Measurements from ENCODE around the gene CYBRD1. TPM values are rescaled to one million over a fixed set of nuclear protein-coding genes. Genes with fewer than 3 reads are reported as not detected.

CYBRD1 gene, protein sequence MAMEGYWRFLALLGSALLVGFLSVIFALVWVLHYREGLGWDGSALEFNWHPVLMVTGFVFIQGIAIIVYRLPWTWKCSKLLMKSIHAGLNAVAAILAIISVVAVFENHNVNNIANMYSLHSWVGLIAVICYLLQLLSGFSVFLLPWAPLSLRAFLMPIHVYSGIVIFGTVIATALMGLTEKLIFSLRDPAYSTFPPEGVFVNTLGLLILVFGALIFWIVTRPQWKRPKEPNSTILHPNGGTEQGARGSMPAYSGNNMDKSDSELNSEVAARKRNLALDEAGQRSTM
- 1 to 10 TPM in 1 of 2 donors, under 1 TPM in 1; 0.44 to 1.3 TPM for total RNA-seq
- 0.58 to 0.75 reads per million in 2 donors for total RNA-seq

DNA sequence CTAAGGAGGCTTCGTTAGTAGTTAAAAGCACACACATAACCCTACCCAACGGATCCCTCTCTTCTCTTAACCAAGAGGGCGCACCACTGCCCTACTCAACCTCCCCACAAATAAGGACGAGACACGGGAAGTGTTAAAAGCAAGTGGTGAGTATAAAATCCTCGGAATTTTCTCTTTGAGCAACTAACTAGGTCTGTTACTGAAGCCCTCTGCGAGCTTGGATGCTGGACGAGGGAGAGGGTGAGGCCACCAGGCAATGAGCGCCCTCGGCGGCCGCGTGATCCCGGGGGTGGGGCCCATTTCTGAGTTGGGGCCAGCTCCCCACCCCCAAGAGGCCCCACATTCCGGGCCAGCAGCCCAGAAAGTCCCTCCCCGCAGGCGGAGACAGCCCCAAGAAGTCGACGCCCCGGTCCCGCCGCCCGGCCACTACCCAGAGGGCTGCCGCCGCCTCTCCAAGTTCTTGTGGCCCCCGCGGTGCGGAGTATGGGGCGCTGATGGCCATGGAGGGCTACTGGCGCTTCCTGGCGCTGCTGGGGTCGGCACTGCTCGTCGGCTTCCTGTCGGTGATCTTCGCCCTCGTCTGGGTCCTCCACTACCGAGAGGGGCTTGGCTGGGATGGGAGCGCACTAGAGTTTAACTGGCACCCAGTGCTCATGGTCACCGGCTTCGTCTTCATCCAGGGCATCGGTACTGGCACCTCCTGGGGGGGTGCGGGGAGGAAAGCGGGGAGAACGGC, at the start of gene CYBRD1:
Gene CYBRD1 (plus strand): TSS at position 423 of the 736 bp plus-strand sequence. CDS start 72 bp downstream, at position 495.
- Mint-ChIP-seq H3K27me3 (peaks cover 58% of the 10 kb centered on the region), H3K36me3 (ENCODE audit: low read depth) (peaks cover 2% of the 10 kb centered on the region), H3K27ac (no peak within 1 kb of the TSS), H3K4me3 (peak within 1 kb of the TSS; percentile 83), H3K4me1 (peaks cover 14% of the 10 kb centered on the region)
- no peaks in the 10 kb centered on the region for H3K9me3 ChIP-seq (ENCODE audit: control insufficient read depth, low read length, poor library complexity, severe bottlenecking)
- DNase-seq (peak in 1 of 3 donors; percentile 10), ATAC-seq (peak; percentile 23)

DNA sequence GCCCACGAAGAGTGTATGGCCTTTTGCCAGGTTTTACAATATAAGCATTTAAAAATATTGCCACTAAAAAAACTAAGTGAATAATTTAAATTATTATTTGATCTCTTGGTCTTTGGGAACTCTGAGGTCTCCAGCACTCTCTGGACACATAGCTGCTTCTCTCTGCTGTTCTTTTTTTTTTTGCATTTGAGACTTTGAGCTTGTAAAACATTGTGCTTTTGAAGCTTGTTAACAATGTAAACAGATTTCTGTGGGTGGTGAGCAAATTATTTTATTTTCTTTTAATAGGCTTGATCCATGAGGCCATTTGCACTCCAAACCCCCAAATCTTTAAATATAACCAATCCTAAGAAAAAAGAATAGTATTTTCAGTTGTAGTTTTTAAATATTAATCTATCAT, 46.3 kb upstream of the CYBRD1 start:
- no peak for DNase-seq
- Mint-ChIP-seq H3K27ac (no peak overlapping the region), H3K36me3 (ENCODE audit: low read depth) (peaks cover 16% of the 10 kb centered on the region), H3K4me3 (no peak overlapping the region), H3K4me1 (peaks cover 5% of the 10 kb centered on the region), H3K27me3 (no peaks in the 10 kb centered on the region)
- no peak for ATAC-seq
- no peaks in the 10 kb centered on the region for H3K9me3 ChIP-seq (ENCODE audit: control insufficient read depth, low read length, poor library complexity, severe bottlenecking)

DNA sequence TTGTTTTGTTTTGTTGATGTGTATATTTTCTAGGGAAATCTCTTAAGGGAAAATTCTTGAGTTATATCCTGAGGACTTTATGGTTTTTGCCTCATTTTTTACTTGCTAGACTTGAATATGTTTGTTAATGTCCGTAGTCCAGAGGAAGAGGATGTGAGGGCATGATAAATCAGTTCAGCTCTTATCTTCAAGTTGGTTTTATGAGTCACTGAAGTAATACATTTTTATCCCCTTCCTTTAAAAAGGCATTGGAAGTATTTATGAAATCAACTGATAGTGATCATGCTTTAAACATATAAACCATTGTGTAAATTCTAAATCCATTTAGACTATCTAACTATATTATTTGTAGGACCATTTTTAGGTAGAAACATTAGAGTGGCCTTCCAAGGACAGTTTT, 43.9 kb upstream of the CYBRD1 start:
- DNase-seq: no peak
- H3K27me3 Mint-ChIP-seq: no peaks in the 10 kb centered on the region
- H3K27ac Mint-ChIP-seq: no peak overlapping the region
- H3K4me1 Mint-ChIP-seq: peaks cover 12% of the 10 kb centered on the region
- peaks cover 20% of the 10 kb centered on the region for H3K36me3 Mint-ChIP-seq (ENCODE audit: low read depth)
- no peaks in the 10 kb centered on the region for H3K9me3 ChIP-seq (ENCODE audit: control insufficient read depth, low read length, poor library complexity, severe bottlenecking)
- ATAC-seq: no peak
- no peak overlapping the region for H3K4me3 Mint-ChIP-seq

DNA sequence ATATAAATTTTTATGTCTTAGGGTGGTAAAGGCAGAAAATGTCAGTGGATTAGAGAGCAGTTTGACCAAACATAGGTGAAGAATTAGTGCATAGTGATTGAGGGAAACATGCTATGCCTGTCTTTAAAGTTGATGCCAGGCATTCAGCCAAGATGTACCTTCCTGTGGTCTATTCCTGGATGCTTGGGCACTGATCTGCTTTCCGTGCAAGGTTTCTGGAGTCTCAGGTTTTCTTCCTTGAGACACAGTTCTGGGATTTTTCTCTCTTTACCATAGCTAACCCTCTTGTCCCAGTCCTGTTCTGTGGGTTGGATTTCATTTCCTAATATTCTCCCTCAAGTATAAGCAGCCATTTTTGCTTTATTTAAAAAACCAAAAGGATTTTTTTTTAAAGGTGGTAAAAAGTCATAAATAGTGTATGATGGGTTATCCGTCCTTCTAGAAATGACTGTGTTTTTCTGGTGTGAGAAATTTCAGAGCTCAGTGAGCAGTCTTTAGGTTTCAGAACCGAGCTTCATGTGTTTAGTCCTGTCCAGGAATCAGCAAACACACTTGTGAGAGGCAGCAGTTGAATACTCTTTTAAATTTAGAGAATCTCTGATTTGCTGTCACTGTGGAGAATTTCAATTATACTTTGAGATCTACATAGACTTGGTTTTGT, 43.0 kb upstream of the CYBRD1 start:
- peaks cover 19% of the 10 kb centered on the region for H3K36me3 Mint-ChIP-seq (ENCODE audit: low read depth)
- DNase-seq (no peak), ATAC-seq (no peak)
- no peaks in the 10 kb centered on the region for H3K9me3 ChIP-seq (ENCODE audit: control insufficient read depth, low read length, poor library complexity, severe bottlenecking)
- H3K4me1 Mint-ChIP-seq: peaks cover 16% of the 10 kb centered on the region
- H3K4me3 Mint-ChIP-seq: no peak overlapping the region
- no peak overlapping the region for H3K27ac Mint-ChIP-seq
- H3K27me3 Mint-ChIP-seq: no peaks in the 10 kb centered on the region

DNA sequence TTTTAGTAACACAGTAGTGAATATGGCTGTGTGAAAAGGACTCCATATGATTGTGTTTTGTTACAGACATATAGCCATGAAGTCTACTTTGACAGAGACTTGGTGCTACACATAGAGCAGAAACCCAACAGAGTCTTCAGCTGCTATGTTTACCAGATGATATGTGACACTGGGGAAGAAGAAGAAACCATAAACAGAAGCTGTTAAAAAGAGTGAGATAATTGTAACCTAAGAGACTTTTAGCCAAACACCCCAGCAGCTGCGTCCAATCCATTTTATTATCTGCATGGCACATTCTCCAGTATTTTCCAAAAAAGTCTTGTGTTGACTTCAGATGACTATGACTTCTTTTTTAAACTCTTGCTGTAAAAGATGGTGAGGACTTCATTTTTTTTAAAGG, 41.4 kb upstream of the CYBRD1 start:
- H3K9me3 ChIP-seq (ENCODE audit: control insufficient read depth, low read length, poor library complexity, severe bottlenecking): no peaks in the 10 kb centered on the region
- peaks cover 13% of the 10 kb centered on the region for H3K36me3 Mint-ChIP-seq (ENCODE audit: low read depth)

DNA sequence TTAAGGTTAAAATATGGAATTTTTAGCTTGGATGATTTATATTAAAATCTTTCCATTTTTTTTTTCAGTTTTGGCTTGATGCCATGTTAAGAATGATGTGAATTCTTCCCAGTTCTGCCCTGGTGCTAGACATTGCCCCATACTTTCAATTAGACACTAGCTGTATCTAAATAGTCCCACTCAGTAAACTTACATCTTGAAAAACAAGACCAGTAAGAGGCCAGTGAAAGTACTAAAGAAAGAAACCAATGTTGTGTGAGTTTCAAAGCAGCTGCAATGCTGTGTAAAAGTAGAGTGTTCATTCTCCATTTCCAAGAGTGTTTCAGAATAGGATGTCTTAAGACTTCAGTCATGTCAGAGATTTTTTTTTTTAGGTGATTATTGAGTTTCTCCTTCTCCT, 40.0 kb upstream of the CYBRD1 start:
- H3K36me3 Mint-ChIP-seq (ENCODE audit: low read depth): peaks cover 13% of the 10 kb centered on the region

More for the DNA sequence above, 41.4 kb upstream of the CYBRD1 start:
- Mint-ChIP-seq H3K4me1 (peaks cover 22% of the 10 kb centered on the region), H3K27me3 (no peaks in the 10 kb centered on the region), H3K4me3 (no peak overlapping the region), H3K27ac (no peak overlapping the region)
- DNase-seq (no peak), ATAC-seq (no peak)

DNA sequence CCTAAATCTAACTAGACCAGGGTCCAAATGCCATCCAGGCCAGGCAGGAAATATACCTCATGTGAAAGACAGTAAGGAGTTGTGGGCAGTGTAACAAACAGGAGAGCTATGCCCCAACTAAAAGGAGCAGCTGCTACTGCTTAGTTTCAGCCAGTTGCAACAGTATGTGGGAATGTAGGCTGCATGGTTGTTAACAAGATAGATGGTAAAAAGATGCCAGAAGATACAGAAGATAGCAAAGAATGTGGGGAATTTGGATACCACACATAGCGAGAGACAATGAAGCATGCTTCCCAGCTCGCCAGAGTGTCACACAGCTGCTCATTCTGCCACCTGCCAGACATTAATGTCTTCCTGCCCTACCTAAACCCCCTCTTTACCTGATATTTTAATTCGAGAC, 39.4 kb upstream of the CYBRD1 start:
- DNase-seq: no peak
- peaks cover 22% of the 10 kb centered on the region for H3K4me1 Mint-ChIP-seq
- H3K27ac Mint-ChIP-seq: no peak overlapping the region
- no peaks in the 10 kb centered on the region for H3K9me3 ChIP-seq (ENCODE audit: control insufficient read depth, low read length, poor library complexity, severe bottlenecking)
- no peak overlapping the region for H3K4me3 Mint-ChIP-seq
- no peaks in the 10 kb centered on the region for H3K27me3 Mint-ChIP-seq
- H3K36me3 Mint-ChIP-seq (ENCODE audit: low read depth): peaks cover 13% of the 10 kb centered on the region
- no peak for ATAC-seq

More for the DNA sequence above, 40.0 kb upstream of the CYBRD1 start:
- ATAC-seq (no peak), DNase-seq (no peak)
- no peaks in the 10 kb centered on the region for H3K27me3 Mint-ChIP-seq
- H3K4me1 Mint-ChIP-seq: peaks cover 22% of the 10 kb centered on the region
- no peaks in the 10 kb centered on the region for H3K9me3 ChIP-seq (ENCODE audit: control insufficient read depth, low read length, poor library complexity, severe bottlenecking)
- no peak overlapping the region for H3K27ac Mint-ChIP-seq
- H3K4me3 Mint-ChIP-seq: no peak overlapping the region

DNA sequence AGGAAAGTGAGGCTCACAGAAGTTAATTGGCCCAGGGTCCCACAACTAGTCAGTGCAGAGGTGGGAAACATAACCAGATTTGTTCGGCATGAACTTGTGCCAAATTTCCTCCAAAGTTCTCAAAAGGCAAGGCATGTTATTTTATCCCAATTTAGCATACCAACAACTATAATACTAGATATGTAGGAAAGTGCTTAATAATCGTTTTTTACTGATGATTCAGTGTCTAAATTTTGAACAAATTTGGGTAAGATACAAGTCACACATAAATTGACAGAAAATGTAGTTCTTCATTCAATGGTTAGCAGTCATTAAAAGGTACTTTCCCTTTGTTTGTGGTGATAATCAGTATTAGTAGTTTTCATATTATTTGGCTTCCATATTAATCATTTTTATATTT, 38.5 kb upstream of the CYBRD1 start:
- no peaks in the 10 kb centered on the region for H3K9me3 ChIP-seq (ENCODE audit: control insufficient read depth, low read length, poor library complexity, severe bottlenecking)
- Mint-ChIP-seq H3K27me3 (no peaks in the 10 kb centered on the region), H3K27ac (peak overlapping the region; percentile 62), H3K4me1 (peaks cover 22% of the 10 kb centered on the region), H3K4me3 (no peak overlapping the region), H3K36me3 (ENCODE audit: low read depth) (peaks cover 16% of the 10 kb centered on the region)
- ATAC-seq: no peak
- no peak for DNase-seq

DNA sequence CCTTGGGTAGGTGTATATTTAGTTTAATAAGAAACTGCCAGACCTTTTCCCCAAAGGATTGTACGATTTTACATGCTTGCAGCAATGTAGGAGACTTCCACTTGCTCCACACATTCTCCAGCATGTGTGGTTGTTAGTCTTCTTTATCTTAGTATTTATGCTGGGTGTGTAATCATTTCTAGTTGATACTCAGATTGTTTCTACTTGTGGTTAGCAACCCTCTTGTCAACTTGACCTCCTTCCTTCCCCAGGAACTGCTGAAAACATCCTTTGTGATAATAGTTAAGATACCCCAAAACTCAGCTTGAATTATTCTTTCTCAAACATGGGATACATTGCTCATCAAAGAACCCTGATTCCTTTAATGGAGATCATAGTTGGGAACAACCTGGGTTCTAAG, 37.2 kb upstream of the CYBRD1 start:
- H3K4me1 Mint-ChIP-seq: peaks cover 22% of the 10 kb centered on the region
- H3K36me3 Mint-ChIP-seq (ENCODE audit: low read depth): peaks cover 16% of the 10 kb centered on the region
- H3K9me3 ChIP-seq (ENCODE audit: control insufficient read depth, low read length, poor library complexity, severe bottlenecking): no peaks in the 10 kb centered on the region
- peak overlapping the region; percentile 32 for H3K4me3 Mint-ChIP-seq
- H3K27ac Mint-ChIP-seq: peak overlapping the region; percentile 62
- no peaks in the 10 kb centered on the region for H3K27me3 Mint-ChIP-seq
- DNase-seq (no peak), ATAC-seq (no peak)

DNA sequence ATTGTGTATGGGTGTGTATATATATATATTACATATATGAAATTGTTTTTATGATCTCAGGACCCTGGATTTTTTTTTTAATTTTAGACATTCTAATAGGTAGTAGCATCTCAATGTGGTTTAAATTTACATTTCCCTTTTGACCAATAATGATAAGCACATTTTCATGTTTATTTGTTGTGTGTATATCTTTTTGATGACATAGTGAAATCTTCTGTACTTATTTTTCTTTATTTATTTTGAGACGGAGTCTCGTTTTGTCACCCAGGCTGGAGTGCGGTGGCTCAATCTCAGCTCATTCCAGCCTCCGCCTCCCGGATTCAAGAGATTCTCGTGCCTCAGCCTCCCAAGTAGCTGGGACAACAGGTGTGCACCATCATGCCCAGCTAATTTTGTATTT, 35.1 kb upstream of the CYBRD1 start:
- DNase-seq: no peak
- H3K27me3 Mint-ChIP-seq: no peaks in the 10 kb centered on the region
- H3K4me3 Mint-ChIP-seq: no peak overlapping the region
- no peak overlapping the region for H3K27ac Mint-ChIP-seq
- ATAC-seq: no peak
- H3K9me3 ChIP-seq (ENCODE audit: control insufficient read depth, low read length, poor library complexity, severe bottlenecking): no peaks in the 10 kb centered on the region
- H3K4me1 Mint-ChIP-seq: peaks cover 20% of the 10 kb centered on the region
- peaks cover 10% of the 10 kb centered on the region for H3K36me3 Mint-ChIP-seq (ENCODE audit: low read depth)

DNA sequence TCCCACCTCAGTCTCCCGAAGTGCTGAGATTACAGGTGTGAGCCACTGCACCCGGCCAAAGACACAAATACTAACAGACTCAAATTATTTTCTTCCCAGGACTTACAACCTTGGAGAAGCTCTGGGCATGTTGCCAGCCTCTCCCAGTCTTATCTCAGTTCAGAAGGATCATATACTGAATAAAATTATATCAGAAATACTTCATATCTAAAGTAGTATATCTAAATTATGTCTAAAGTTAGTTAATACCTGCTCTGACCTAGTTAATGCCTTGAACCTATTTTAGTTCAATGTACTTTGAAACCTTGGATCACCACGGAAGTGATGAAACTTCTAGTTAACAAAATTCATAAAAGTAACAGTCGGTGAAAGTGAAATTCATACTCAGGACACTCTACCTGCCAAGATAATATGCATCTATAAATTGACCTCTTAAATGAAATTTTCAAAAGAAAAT, 34.4 kb upstream of the CYBRD1 start:
- Mint-ChIP-seq H3K4me1 (peaks cover 16% of the 10 kb centered on the region), H3K27me3 (no peaks in the 10 kb centered on the region), H3K4me3 (no peak overlapping the region), H3K36me3 (ENCODE audit: low read depth) (peaks cover 6% of the 10 kb centered on the region), H3K27ac (no peak overlapping the region)
- no peak for DNase-seq
- ATAC-seq: no peak
- H3K9me3 ChIP-seq (ENCODE audit: control insufficient read depth, low read length, poor library complexity, severe bottlenecking): no peaks in the 10 kb centered on the region

DNA sequence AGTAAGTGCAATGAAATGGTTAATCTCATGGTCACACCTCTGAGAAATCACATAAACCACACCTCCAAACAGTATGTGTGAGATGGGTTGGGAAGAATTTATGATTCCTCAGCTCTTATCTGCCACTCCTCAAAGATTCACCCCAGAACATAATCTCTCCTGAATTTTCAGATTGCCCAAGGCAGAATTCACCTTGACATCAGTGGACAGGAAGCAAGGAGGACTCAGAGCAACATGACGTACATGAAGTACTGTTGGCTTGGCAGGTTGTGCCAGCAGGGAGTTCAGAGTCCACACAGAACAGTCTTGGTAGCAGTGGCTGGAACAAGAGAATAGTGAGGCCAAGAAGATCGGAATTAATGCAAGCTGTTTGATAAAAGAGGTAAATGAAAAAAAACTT, 31.7 kb upstream of the CYBRD1 start:
- H3K9me3 ChIP-seq (ENCODE audit: control insufficient read depth, low read length, poor library complexity, severe bottlenecking): no peaks in the 10 kb centered on the region
- no peak overlapping the region for H3K27ac Mint-ChIP-seq
- H3K4me1 Mint-ChIP-seq: no peaks in the 10 kb centered on the region
- H3K27me3 Mint-ChIP-seq: no peaks in the 10 kb centered on the region
- DNase-seq (no peak), ATAC-seq (no peak)
- H3K4me3 Mint-ChIP-seq: no peak overlapping the region
- H3K36me3 Mint-ChIP-seq (ENCODE audit: low read depth): peaks cover 3% of the 10 kb centered on the region

DNA sequence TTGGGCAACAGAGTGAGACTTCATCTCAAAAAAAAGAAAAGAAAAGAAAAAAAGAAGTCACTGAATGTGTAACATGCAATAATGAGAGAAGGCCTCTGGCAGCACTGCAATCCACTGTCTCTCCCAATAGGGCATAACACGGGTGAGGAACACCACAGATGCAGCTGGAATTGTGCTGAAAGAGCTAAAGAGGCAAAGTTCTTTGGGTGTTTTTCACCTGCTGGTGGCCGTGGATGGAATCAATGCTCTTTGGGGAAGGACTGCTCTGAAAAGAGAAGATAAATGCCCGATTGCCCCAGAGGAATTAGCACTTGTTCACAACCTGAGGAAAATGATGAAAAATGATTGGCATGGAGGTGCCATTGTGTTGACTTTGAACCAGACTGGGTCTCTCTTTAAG, 31.0 kb upstream of the CYBRD1 start:
- Mint-ChIP-seq H3K36me3 (ENCODE audit: low read depth) (peaks cover 3% of the 10 kb centered on the region), H3K27me3 (no peaks in the 10 kb centered on the region), H3K27ac (no peak overlapping the region), H3K4me1 (no peaks in the 10 kb centered on the region), H3K4me3 (no peak overlapping the region)
- no peak for ATAC-seq
- no peak for DNase-seq
- H3K9me3 ChIP-seq (ENCODE audit: control insufficient read depth, low read length, poor library complexity, severe bottlenecking): no peaks in the 10 kb centered on the region
